ENCODE data around the gene SEMA6A.

Gene SEMA6A

DNA sequence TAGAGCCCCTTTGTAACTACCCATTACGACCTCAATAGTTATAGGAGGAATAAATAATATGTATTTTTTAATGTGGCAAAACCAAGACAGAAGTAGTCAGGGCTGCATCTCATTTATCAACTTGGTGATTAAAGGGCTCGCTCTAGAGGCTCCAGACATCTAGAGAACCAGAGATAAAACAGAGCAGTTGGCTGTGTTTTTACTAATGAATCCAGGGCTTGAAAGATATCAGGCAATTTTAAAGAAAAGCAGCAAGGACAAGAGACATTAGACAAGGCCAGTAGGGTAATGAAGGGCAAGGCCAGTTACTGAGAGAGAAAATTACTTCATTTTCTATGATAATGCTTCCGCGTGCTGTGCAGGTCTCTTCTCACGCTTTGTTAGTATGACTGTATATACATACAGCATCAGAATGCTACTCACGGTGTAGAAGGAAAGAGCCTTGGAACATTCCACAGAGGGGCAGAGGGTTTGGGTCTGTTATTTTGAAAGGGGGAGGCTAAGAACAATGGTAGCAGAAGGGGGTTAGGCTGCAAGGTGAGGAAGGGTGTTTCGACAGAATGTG lies 110.4 kb downstream of the SEMA6A start:
- H3K4me3 Mint-ChIP-seq, result no peak overlapping the region
- H3K27ac Mint-ChIP-seq, result no peak overlapping the region
- peaks cover 7% of the 10 kb centered on the region for H3K9me3 Mint-ChIP-seq
- peaks cover 13% of the 10 kb centered on the region for H3K36me3 Mint-ChIP-seq (ENCODE audit: low read depth)
- peaks cover 3% of the 10 kb centered on the region for H3K4me1 Mint-ChIP-seq (ENCODE audit: low read depth)
- H3K27me3 Mint-ChIP-seq, result no peaks in the 10 kb centered on the region

DNA sequence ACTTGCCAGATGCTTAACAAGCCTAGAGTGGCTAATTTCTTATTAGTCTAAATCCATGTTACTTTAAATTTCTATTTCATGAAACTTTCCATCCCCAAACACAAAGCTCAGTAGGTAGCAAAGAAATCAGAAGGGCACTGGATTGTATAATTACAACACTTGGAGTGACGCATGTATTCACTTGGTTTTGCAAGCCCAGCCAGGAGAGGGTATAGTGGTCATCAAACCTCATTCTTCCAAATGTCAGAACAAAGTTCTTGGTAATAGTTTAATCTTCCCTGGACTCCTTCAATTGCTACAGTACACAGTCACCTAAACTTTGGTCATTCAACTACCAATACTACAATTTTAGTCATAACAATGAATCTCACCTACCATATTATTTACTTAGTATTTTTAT lies 112.1 kb downstream of the SEMA6A start:
- H3K36me3 Mint-ChIP-seq (ENCODE audit: low read depth), result peaks cover 8% of the 10 kb centered on the region
- H3K4me1 Mint-ChIP-seq (ENCODE audit: low read depth), result peaks cover 3% of the 10 kb centered on the region
- no peak overlapping the region for H3K27ac Mint-ChIP-seq
- no peaks in the 10 kb centered on the region for H3K9me3 Mint-ChIP-seq
- no peak overlapping the region for H3K4me3 Mint-ChIP-seq
- H3K27me3 Mint-ChIP-seq, result no peaks in the 10 kb centered on the region

DNA sequence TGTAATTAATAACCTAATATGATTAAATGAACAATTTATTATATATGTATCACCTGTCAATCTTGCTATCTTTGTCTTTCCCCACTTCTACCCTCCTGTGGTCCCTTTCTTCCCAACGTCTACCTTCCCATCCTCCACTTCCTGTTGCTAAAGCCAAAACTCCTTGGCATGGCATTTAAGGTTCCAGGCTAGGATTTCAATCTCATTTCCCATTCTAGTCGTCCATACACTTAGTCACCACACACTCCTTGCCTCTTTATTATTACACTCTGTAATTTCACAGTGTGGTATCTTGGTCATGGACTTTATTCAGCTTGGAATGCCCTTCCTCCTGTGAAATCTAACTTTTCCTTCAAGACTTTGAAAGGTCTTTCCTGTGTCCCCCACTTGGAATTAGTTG lies 115.3 kb downstream of the SEMA6A start:
- Mint-ChIP-seq H3K9me3 (no peaks in the 10 kb centered on the region), H3K4me1 (ENCODE audit: low read depth) (peaks cover 10% of the 10 kb centered on the region), H3K4me3 (no peak overlapping the region), H3K36me3 (ENCODE audit: low read depth) (peaks cover 1% of the 10 kb centered on the region), H3K27me3 (no peaks in the 10 kb centered on the region), H3K27ac (no peak overlapping the region)

DNA sequence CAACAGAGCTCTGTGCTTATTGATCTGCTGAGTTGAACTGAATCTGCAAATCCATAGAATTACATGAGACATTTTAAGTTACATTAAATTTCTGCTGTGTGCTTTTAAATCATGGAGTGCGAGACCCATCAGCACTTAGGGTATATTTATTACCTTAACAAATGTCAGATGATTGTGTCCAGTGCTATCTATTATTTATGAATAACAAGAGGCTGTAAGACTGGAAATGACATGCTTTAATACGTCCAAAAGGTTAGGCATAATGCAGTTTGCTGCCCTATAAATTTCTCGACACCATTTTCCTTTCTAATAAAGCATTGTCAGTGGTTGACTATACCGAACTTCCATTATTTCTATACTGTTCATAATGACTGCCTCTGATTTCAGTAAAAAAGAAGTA lies 117.6 kb downstream of the SEMA6A start:
- peaks cover 8% of the 10 kb centered on the region for H3K36me3 Mint-ChIP-seq (ENCODE audit: low read depth)
- H3K9me3 Mint-ChIP-seq, result no peaks in the 10 kb centered on the region
- H3K4me3 Mint-ChIP-seq, result no peak overlapping the region
- H3K27me3 Mint-ChIP-seq, result no peaks in the 10 kb centered on the region
- H3K4me1 Mint-ChIP-seq (ENCODE audit: low read depth), result peaks cover 17% of the 10 kb centered on the region
- no peak overlapping the region for H3K27ac Mint-ChIP-seq

DNA sequence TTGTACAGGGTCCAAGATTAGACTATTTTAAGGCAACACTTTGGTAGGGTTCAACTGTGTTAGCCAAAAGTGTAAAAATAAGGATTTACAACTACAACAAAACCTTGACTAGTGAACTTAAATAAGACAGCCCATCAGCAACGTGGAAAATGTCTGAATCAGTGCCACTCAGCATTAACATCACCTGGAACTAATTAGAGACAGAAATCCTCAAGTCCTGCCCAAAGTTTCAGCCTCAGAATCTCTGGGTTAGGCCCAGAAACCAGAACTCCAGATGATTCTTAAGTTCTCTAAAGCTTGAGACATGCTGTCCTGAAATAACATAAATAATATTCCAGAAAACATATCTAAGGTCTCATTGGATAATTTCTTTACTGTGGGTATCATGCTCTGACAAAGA lies 118.6 kb downstream of the SEMA6A start:
- H3K27ac Mint-ChIP-seq, result no peak overlapping the region
- no peaks in the 10 kb centered on the region for H3K9me3 Mint-ChIP-seq
- no peaks in the 10 kb centered on the region for H3K27me3 Mint-ChIP-seq
- no peak overlapping the region for H3K4me3 Mint-ChIP-seq
- H3K4me1 Mint-ChIP-seq (ENCODE audit: low read depth), result peaks cover 17% of the 10 kb centered on the region
- H3K36me3 Mint-ChIP-seq (ENCODE audit: low read depth), result peaks cover 11% of the 10 kb centered on the region

DNA sequence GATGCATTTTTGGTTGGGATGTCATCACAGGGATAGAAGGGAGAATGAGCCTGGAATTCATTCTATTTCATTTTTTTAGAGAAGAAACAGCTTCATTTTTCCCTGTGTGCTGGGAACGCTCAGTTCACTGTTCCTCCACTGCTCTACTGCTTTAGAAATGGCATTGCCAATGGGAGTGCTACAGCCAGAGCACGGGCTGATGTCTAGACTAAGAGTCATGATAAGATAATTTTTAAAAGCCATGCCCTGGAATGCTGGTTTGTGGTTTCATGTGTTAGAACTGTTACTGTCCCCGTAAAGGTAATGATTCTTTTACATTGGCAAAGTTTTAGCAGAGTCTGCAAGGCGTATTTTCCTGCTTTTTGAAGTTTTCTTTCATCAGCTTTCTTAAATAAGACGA lies 119.6 kb downstream of the SEMA6A start:
- Mint-ChIP-seq H3K9me3 (no peaks in the 10 kb centered on the region), H3K4me1 (ENCODE audit: low read depth) (peaks cover 17% of the 10 kb centered on the region), H3K27ac (no peak overlapping the region), H3K4me3 (no peak overlapping the region), H3K27me3 (no peaks in the 10 kb centered on the region), H3K36me3 (ENCODE audit: low read depth) (peaks cover 19% of the 10 kb centered on the region)

DNA sequence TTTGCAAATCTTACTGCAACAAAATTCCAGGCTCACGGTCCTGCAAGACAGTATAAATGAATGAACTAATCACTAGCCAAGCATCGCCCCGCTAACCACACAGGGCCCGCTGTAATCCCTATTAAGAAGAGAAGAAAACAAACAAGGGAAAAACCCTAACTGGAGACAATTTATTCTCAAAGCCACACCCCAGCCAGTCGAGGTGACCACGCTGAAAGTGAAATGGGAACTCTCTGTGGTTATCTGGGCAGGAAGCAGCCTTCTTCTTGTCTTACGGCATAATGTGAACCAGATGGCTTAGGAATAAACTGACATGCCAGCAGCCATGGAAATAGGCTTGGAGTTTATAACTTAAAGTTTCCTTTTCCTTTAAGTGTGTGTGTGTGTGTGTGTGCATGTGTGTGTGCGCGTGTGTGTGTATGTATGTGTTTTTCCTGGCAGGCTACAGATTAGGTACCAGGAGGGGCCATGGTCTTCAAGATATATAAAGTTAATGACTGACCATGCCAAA lies 120.2 kb downstream of the SEMA6A start:
- H3K27me3 Mint-ChIP-seq, result no peaks in the 10 kb centered on the region
- peaks cover 22% of the 10 kb centered on the region for H3K36me3 Mint-ChIP-seq (ENCODE audit: low read depth)
- no peaks in the 10 kb centered on the region for H3K9me3 Mint-ChIP-seq
- no peak overlapping the region for H3K27ac Mint-ChIP-seq
- H3K4me1 Mint-ChIP-seq (ENCODE audit: low read depth), result peaks cover 17% of the 10 kb centered on the region
- H3K4me3 Mint-ChIP-seq, result no peak overlapping the region

DNA sequence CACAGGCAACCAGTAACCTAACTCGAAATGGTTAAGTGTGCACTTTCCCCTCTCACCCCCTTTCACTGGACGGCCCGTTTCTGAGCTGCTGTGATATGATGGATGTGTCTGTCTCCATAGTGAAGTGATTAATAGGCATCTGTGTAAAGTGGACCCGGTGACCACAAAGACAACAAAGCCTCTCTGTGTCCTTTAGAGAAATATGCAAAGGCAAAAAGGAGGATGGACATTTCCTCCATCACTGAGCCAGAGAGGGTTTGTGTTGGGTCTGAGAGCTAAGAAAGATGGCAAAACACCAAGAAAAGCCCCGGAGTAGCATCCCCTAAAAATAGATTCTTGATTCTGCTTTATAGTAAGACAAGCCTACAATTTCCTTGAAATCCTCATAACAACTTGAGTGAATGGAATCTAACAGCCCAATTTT lies 120.6 kb downstream of the SEMA6A start:
- Mint-ChIP-seq H3K27ac (no peak overlapping the region), H3K9me3 (no peaks in the 10 kb centered on the region), H3K27me3 (no peaks in the 10 kb centered on the region), H3K4me1 (ENCODE audit: low read depth) (peaks cover 17% of the 10 kb centered on the region), H3K36me3 (ENCODE audit: low read depth) (peaks cover 27% of the 10 kb centered on the region), H3K4me3 (no peak overlapping the region)

DNA sequence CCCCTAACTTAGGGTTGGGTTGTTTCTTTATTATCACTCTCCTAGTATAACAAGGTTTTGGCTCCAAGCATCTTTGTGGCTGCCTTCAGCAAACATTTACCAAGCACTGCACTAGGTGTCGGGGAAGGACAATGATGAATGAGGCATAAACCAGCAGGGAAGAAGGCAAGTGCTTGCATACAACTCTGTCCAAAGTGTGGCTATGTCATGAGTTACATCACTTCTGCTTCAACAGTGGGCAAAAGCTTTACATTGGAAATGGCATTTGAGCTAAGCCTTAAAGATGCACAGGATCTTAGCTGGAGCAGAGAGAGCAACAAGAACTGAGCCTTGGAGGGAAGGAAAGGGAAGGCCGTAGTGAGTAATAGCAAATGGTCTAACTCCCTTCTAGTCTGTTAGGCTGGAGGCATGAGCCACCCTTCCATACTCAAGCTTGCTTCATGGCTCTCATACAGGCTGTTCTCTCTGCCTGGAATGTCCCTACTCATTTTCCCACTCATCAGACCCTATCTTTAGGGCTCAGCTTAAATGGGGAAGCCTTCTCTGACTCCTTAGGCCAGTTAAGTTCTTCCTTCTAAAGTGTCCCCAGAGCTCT lies 121.8 kb downstream of the SEMA6A start:
- Mint-ChIP-seq H3K9me3 (no peaks in the 10 kb centered on the region), H3K36me3 (ENCODE audit: low read depth) (peaks cover 28% of the 10 kb centered on the region)

DNA sequence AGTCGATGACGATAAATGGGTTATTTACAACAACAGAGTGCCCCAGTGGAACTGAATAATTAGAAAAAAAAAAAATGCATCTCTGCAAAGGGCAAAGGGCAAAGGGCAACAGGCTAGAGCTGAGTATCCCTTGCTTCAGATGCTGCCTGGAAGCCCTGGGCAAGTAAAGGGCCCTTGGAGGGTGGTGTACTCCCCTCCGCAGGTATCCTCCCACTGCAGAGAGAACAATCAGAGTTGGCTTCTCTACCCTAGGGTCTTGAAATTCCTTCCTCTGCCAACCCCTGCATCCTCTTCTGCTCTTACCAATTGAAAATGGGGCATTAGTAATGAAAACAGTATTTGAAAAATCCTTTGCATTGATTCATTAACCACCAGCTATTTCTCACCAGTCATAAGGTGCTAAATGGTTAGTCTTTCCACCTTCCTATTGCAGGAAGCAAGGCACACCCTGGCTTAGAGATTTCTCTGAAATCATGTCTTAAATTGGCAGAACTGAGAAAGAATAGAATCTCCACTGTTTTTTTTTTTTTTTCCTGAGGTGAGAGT lies 122.6 kb downstream of the SEMA6A start:
- Mint-ChIP-seq H3K9me3 (no peaks in the 10 kb centered on the region), H3K27me3 (no peaks in the 10 kb centered on the region), H3K27ac (no peak overlapping the region), H3K4me1 (ENCODE audit: low read depth) (peaks cover 17% of the 10 kb centered on the region), H3K4me3 (no peak overlapping the region), H3K36me3 (ENCODE audit: low read depth) (peaks cover 28% of the 10 kb centered on the region)

More for the DNA sequence above, 121.8 kb downstream of the SEMA6A start:
- H3K27ac Mint-ChIP-seq, result no peak overlapping the region
- H3K4me3 Mint-ChIP-seq, result no peak overlapping the region
- peaks cover 17% of the 10 kb centered on the region for H3K4me1 Mint-ChIP-seq (ENCODE audit: low read depth)
- no peaks in the 10 kb centered on the region for H3K27me3 Mint-ChIP-seq

DNA sequence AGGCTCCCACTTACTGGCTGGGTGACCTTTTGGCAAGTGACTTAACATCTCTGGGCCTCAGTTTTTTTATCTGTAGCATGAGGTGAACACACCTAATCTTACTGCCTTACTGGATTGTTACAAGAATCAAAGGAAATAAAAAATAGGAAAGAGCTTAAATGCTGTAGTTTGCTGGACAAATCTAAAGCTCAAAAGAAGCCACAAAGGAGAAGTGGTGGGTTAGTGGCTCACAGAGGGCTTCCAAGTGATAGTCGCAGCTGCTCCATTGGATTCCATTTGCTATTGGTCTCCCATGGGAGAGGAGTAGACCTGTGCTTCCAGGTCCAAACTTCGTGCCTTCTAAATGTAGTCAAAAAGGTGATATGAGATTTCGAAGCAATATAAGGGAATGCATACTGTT lies 123.6 kb downstream of the SEMA6A start:
- no peak overlapping the region for H3K27ac Mint-ChIP-seq
- peaks cover 33% of the 10 kb centered on the region for H3K36me3 Mint-ChIP-seq (ENCODE audit: low read depth)
- H3K4me1 Mint-ChIP-seq (ENCODE audit: low read depth), result peaks cover 17% of the 10 kb centered on the region
- H3K27me3 Mint-ChIP-seq, result no peaks in the 10 kb centered on the region
- H3K9me3 Mint-ChIP-seq, result no peaks in the 10 kb centered on the region
- no peak overlapping the region for H3K4me3 Mint-ChIP-seq

DNA sequence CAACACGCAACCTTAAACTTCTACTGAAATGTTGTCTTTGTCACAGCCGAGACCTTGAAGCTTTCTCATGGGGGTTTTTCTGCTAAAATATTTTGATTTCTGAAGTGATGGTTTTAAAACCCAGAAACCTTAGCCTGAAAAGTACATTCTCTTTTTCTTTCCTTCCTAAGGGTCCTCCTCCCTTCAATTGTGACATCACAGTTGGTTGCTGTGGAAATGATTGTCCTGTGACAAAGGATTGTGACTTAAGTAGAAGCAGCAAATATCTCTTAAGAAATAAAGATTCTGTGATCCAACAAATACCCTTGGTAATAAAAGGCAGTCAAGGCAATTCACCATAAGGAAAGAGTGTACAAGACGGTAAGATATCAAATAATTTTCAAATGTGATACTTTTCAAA lies 125.2 kb downstream of the SEMA6A start:
- Mint-ChIP-seq H3K36me3 (ENCODE audit: low read depth) (peaks cover 41% of the 10 kb centered on the region), H3K4me1 (ENCODE audit: low read depth) (peaks cover 9% of the 10 kb centered on the region), H3K4me3 (no peak overlapping the region), H3K27me3 (no peaks in the 10 kb centered on the region), H3K9me3 (no peaks in the 10 kb centered on the region), H3K27ac (no peak overlapping the region)

DNA sequence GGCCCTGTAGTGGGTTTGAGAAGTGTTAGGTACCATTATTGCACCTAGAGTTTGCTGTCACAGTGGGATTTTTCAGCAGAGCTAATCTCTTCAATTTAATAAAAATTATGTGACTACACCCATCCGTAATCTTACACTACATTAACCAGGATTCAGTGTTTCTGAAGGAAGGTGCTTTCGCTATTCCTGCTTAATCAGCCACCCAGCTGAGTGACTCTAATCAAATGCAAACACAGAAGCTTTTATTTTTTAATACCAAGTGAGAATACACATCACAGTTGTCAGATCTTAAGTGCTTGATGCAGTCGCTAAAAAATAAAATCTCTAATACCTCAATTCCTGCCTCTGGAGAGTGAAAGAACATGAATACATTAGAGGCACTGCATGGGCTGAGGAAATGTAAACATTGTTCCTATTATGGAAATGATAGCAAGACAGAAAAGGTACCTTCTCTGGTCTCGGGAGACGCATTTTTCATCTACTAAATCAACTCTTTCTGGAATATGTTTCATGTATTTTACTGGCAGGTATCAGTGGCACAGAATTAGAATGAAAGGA lies 125.7 kb downstream of the SEMA6A start:
- Mint-ChIP-seq H3K4me3 (no peak overlapping the region), H3K36me3 (ENCODE audit: low read depth) (peaks cover 45% of the 10 kb centered on the region), H3K27me3 (no peaks in the 10 kb centered on the region), H3K9me3 (no peaks in the 10 kb centered on the region), H3K4me1 (ENCODE audit: low read depth) (peaks cover 4% of the 10 kb centered on the region), H3K27ac (no peak overlapping the region)

DNA sequence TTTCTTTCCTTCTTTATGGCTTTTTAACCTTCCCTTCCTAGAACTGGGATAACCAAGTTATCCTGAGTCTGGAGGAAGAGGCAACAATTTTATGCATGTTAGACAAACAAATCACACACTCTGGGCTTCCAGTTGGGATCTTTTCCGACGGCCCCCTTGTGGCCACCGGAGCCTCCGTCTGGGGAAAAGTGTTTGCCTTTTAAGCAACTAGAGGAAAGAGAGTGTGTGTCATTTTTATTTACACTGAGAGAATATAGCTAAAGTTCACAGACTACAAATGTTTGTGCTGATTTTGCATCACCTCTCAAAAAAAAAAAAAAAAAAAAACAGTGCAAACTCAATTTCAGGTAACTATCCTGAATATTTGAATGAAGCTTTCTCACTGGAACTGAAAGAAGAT lies 126.2 kb downstream of the SEMA6A start:
- H3K4me3 Mint-ChIP-seq, result no peak overlapping the region
- peaks cover 45% of the 10 kb centered on the region for H3K36me3 Mint-ChIP-seq (ENCODE audit: low read depth)
- H3K27me3 Mint-ChIP-seq, result no peaks in the 10 kb centered on the region
- no peaks in the 10 kb centered on the region for H3K4me1 Mint-ChIP-seq (ENCODE audit: low read depth)
- no peak overlapping the region for H3K27ac Mint-ChIP-seq
- H3K9me3 Mint-ChIP-seq, result no peaks in the 10 kb centered on the region

DNA sequence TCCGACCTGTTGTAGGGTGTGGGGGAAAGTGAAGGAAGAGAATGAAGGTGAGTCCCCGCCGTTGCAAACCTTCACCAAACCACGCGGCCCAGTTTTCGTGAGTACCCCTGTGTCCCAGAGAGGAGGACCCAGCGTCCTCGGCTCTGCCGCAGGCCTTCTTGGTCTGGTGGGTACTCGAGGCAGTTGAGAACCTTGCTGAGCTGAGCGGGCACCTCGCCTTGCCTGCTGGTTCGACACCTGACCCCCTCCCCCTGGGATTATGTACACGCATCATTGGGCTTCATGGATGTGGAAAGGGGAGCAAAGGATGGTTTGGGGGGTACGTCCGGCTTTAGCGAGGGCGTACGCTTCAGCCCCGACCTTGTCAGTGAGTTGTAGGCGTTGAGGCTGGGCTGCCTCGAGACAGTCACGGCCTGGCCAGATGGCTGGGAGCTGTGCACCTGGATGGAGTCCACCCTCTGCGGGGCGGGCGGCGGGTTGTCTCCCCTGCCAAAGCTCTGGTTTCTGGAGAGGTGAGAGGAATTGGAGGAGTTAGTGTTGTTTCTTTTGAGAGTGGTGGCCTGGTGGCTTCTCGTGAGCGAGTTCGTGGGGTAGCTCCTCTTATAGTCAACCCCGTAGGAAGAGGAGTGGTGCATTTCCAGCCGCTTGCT lies 128.1 kb downstream of the SEMA6A start:
- Mint-ChIP-seq H3K9me3 (no peaks in the 10 kb centered on the region), H3K36me3 (ENCODE audit: low read depth) (peaks cover 35% of the 10 kb centered on the region), H3K4me1 (ENCODE audit: low read depth) (no peaks in the 10 kb centered on the region), H3K4me3 (no peak overlapping the region), H3K27ac (no peak overlapping the region), H3K27me3 (no peaks in the 10 kb centered on the region)

All from stimulated activated naive CD8-positive, alpha-beta T cell treated with anti-CD3 and anti-CD28 coated beads, Interleukin-15, Interleukin-2, amounts not matched to agents 100 ng/mL and 50 ng/mL, for 24 hours (primary cell).